Measurements from ENCODE around the gene VSTM2A.

The VSTM2A gene

DNA sequence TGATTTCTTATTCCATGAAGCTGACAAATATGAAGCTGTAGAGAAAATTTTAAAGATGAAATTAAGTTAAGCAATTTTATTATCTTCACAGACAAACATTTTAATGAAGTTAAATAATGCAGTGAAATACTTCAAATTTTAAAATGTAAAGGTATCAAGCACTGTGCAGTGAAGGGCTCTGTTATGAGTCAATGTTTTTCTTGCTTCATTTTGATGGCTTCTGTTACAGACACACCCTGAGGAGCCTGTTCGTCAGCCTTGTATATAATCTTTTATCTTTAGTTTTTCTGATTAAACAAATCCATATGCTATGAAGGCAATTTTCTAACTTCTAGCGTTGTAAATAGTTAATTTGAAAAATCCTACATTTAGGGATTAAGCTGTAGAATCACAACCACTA is 18.5 kb downstream of the VSTM2A start:
- TF ChIP-seq CTCF (IDR thresholded peaks at IDR 0.05; ENCODE audit: low read depth, low read length), result no peak
- DNase-seq (ENCODE audit: low read depth in 2 of 2), result no peak
- H3K4me3 ChIP-seq (replicated peaks in 1 of 2; ENCODE audit: low read depth in 2 of 2, low read length in 2 of 2), result no peak overlapping the region

GRCh38 chr7:54563329-54563916 is 21.2 kb downstream of the VSTM2A start:
- no peak overlapping the region for H3K4me3 ChIP-seq (replicated peaks in 1 of 2; ENCODE audit: low read depth in 2 of 2, low read length in 2 of 2)
- TF ChIP-seq CTCF (IDR thresholded peaks at IDR 0.05; ENCODE audit: low read depth, low read length), result no peak
- no peak for DNase-seq (ENCODE audit: low read depth in 2 of 2)

DNA sequence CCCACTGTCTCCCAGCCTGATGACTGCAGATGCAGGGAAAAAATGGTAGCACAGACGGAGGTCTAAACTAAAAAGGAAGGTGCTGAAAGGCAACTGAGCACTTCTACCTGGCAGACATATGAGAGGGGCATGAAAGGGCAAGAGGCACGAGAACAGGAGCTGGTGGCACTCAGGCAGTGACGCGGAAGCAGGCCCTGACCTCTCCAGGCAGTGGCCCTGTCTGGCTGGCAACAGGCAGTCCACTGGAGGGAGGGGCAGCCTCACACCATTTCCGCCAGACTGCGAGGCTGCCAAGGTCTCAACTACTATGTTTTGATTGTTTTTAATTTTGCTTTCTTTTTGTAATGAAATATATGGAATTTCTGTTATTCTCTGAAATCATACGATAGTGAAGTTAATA is 23.3 kb downstream of the VSTM2A start:
- TF ChIP-seq CTCF (IDR thresholded peaks at IDR 0.05; ENCODE audit: low read depth, low read length), result no peak
- no peak for DNase-seq (ENCODE audit: low read depth in 2 of 2)
- H3K4me3 ChIP-seq (replicated peaks in 1 of 2; ENCODE audit: low read depth in 2 of 2, low read length in 2 of 2), result no peak overlapping the region

DNA sequence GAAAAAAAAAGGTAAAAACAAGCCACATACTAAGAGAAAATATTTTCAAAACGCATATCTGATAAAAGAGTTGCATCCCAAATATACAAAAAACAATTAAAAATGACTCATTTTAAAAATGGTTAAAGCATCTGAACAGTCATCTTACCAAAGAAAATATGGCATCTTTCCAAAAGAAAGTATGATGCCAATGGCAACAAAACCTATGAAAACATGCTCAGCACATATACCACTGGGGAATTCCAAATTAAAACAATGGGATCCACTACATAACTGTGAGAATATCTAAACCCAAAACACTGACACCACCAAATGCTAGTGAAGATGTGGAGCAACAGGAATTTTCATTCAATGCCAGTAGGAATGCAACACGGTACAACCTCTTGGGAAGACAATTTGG is 39.3 kb downstream of the VSTM2A start:
- no peak for TF ChIP-seq CTCF (IDR thresholded peaks at IDR 0.05; ENCODE audit: low read depth, low read length)
- no peak overlapping the region for H3K4me3 ChIP-seq (replicated peaks in 1 of 2; ENCODE audit: low read depth in 2 of 2, low read length in 2 of 2)
- DNase-seq (ENCODE audit: low read depth in 2 of 2), result peak in 1 of 2 donors; percentile 61

DNA sequence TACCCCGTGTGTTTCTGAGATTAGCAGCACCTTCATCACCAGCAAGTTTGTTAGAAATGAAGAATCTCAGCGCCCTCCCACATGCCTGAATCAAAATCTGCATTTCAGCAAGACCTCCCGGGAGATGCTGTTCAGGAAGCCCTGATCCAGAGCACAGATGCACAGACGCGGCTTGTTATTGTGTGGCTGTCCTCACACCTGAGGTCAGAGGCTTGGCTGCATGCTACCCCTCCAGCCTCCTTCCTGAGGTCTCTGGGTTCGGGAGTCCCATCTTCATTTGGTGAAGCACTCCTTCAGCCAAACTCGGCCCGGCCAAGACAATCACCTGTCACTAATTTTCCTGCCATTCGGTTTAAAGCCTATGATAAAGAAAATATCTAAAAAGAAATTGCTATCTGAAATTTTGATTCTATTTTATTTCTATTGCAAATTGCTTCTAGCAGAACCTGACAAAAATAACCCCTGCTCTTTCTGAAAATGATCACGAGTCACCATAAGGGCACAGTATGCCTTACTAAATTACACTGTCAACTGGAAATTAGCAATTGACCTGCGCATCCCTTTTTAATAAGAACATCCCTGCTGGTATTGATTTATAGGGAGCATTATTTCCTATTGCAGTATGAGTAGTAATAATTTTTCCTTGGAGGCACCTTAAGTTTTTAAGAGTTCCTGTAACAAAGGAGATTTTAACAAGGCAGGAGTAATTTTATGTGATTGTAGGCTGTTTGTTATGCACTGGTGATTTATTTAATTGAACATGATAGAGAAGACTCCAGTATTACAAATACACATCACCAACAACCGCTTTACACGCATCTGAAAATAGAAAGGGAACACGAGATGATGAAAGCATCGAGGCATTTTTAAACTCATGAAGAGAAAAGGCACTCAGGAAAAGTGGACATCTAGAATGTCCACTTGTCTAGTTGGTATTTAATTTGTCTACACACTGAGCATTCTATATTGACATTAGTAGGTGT is 49.5 kb downstream of the VSTM2A start:
- no peak overlapping the region for H3K4me3 ChIP-seq (replicated peaks in 1 of 2; ENCODE audit: low read depth in 2 of 2, low read length in 2 of 2)
- TF ChIP-seq CTCF (IDR thresholded peaks at IDR 0.05; ENCODE audit: low read depth, low read length), result no peak
- DNase-seq (ENCODE audit: low read depth in 2 of 2), result no peak

- no peak overlapping the region for H3K4me3 ChIP-seq (replicated peaks in 1 of 2; ENCODE audit: low read depth in 2 of 2, low read length in 2 of 2)
- DNase-seq (ENCODE audit: low read depth in 2 of 2), result no peak
- TF ChIP-seq CTCF (IDR thresholded peaks at IDR 0.05; ENCODE audit: low read depth, low read length), result no peak
Measured at GRCh38 chr7:54596747-54597146, 54.6 kb downstream of the VSTM2A start.
